C4-2B (cell line): ENCODE measurements around the gene C12orf60.

Source experiments
- H3K27ac ChIP-seq: fragments of 450-650 bp; 2 replicates; pipeline ENCODE4 v1.5.1; 2017
- CTCF ChIP-seq: fragments of 450-650 bp; conservative IDR thresholded peaks from 2 replicates; pipeline ENCODE4 v1.5.1; 2017; ENCODE audit warnings: mild to moderate bottlenecking
- ZFX ChIP-seq: fragments of 450-650 bp; IDR thresholded peaks from 2 replicates; pipeline ENCODE4 v1.6.1; 2017

Gene C12orf60

DNA sequence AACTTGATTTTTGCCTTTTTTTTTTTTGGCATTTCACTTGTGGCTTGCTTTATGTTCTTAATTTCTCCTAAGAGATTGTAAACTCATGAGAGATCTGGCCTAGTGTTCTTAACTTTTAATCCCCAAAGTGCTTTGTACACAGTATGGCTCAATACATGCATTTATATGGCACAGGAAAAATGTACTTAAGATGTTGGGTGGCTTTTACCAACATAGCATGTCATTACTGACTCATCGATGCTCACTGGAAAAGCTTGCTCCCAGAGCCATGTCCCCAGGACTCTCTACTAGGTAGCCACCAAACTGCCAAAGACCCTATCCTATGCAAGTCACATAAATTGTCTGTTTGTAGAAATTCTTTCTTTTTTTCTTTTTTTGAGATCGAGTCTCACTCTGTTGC, 23.6 kb downstream of the C12orf60 start:
- H3K27ac ChIP-seq, result no peak overlapping the region
- TF ChIP-seq ZFX, result no peak

GRCh38 chr12:14828892-14829291, 25.4 kb downstream of the C12orf60 start:
- no peak overlapping the region for H3K27ac ChIP-seq
- TF ChIP-seq ZFX (no peak), CTCF (no peak)

- TF ChIP-seq CTCF (no peak), ZFX (no peak)
- no peak overlapping the region for H3K27ac ChIP-seq
These were observed 29.9 kb downstream of the C12orf60 start for GRCh38 chr12:14833336-14833735.

DNA sequence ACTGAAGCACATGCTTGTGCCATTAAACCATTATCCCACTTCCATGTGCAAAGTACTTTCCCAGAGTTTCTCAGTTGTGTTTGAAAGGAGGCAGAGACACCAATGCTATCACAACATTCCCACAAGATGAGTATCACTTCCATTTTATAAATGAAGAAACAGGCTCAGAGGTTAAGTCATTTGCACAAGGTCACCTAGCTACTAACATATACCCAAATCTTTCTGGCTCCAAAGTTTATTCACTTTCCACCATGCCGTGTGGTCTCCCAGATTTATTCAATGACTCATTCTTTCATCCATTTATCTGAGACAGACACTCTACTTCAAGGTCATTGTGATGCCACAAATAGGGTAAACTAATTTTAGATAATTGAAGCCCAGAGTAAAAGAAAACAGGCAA, 30.5 kb downstream of the C12orf60 start:
- no peak overlapping the region for H3K27ac ChIP-seq
- TF ChIP-seq ZFX (no peak), CTCF (no peak)

- no peak overlapping the region for H3K27ac ChIP-seq
- TF ChIP-seq ZFX (no peak), CTCF (no peak)
These were observed 31.0 kb downstream of the C12orf60 start for GRCh38 chr12:14834509-14834908.

DNA sequence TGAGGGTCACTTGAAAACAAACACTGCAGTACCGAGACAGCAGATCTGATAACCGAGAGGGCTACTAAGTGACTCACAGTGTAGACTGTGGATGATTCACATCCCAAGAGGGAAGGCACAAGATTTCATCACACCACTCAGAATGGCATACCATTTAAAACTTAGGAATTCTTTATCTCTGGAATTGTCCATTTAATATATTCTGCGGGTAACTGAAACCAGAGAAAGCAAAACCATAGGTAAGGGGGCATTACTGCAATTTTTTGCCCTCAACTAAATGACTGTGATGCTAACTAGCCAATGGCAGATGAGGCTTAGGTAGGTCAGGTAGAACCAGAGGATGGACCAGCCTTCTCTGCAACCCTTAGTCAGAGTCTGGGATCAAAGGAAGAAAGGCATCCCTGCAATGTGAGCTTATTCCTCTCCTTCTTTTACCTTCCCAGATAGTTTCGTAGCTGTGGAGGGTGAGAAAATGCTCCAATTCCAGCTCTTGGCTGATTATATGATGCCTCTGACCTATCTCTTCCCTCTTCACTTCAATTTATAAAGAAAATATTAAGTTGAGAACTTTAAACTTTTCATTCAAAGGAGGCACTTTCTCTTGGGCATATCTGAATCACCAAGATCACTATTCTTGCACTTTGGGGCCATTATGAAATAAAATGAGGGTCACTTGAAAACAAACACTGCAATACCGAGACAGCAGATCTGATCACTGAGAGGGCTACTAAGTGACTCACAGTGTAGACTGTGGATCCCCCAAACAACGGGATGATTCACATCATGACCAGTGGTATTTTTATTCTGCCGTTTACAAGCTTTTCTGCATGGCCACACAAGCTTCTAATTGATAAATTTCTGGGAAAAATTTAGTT, 33.1 kb downstream of the C12orf60 start:
- TF ChIP-seq ZFX (no peak), CTCF (no peak)
- H3K27ac ChIP-seq, result no peak overlapping the region

GRCh38 chr12:14839262-14839661, 35.8 kb downstream of the C12orf60 start:
- no peak overlapping the region for H3K27ac ChIP-seq
- TF ChIP-seq ZFX, result no peak
- TF ChIP-seq CTCF, result no peak

DNA sequence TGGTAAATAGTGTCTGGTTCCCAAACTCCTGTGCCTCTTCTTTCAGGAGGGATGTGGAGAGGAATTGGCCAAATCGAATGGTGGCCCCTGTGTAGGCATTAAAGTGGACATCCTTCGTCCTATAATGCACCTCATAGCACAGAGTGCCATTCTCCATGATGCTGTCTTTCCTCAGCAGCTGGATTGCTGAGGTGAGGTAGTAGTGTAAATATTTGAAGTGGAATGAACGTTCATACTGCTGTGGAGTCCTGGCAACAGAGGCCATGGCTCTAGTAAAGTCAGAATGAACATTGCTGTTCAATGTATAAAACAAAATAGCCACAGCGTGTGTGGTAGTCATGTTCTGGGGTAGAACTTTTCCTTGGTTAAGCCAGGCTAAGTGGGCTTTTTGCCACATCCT, 37.1 kb downstream of the C12orf60 start:
- no peak for TF ChIP-seq CTCF
- TF ChIP-seq ZFX, result no peak
- no peak overlapping the region for H3K27ac ChIP-seq
